Measurements from ENCODE around the gene LRP1B. TPM values are rescaled to one million over a fixed set of nuclear protein-coding genes. Genes with fewer than 3 reads are reported as not detected.
"Not testable (repeated sequence)": the region's sequence is repeated elsewhere in the genome, so short reads cannot be mapped to it uniquely, and the experiment has no call there.

The LRP1B gene
- total RNA-seq, 4 donors from 2014 or later: 3.6 to 10.1 (median 6.1) TPM

DNA sequence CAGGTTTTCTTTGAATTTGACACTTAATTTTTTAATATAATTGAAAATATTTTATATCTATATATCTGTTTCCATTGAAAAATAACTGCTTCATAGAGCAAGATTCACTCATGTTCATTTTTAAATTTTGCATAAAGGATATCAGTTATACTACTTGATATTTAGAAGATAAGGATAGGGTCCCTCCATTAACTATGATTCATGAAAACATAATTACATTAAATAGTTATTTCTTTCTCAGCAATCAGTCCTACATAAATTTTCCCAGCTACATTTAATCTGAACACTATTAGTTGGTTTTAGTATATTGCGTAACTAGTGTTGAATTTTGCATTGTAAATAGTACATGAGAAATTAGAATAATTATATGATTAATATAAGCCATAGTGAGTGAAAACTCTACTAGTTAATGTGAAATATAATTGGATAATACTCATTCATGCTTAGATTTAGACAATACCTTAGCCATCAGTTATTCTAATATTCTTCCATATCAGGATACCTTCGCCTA, 42.7 kb downstream of the LRP1B start:
- DNase-seq (ENCODE audit: low spot score) (no peak), ATAC-seq (ENCODE audit: low FRiP score) (no peak)
- TF ChIP-seq, protein P1, sequence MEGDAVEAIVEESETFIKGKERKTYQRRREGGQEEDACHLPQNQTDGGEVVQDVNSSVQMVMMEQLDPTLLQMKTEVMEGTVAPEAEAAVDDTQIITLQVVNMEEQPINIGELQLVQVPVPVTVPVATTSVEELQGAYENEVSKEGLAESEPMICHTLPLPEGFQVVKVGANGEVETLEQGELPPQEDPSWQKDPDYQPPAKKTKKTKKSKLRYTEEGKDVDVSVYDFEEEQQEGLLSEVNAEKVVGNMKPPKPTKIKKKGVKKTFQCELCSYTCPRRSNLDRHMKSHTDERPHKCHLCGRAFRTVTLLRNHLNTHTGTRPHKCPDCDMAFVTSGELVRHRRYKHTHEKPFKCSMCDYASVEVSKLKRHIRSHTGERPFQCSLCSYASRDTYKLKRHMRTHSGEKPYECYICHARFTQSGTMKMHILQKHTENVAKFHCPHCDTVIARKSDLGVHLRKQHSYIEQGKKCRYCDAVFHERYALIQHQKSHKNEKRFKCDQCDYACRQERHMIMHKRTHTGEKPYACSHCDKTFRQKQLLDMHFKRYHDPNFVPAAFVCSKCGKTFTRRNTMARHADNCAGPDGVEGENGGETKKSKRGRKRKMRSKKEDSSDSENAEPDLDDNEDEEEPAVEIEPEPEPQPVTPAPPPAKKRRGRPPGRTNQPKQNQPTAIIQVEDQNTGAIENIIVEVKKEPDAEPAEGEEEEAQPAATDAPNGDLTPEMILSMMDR (IDR thresholded peaks at IDR 0.05): no peak

DNA sequence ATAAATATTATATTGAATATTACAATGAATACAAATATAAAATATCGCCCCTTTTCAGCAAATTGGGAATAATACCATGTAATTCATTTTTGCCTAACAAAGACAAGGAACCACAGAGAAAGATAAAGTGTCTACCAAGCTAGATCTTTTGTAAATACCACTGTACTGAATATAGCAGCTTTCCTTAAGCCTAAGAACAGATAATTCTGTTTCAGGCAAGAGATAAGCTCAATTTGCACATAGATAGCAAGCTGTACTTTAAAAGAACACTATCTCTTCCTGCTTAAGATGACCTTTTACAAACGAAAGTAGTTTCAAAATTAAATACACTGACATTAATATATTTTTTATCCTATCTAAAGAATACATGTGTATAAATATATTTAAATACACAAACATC, 43.2 kb downstream of the LRP1B start:
- DNase-seq (ENCODE audit: low spot score); ATAC-seq (ENCODE audit: low FRiP score): not testable (repeated sequence)

DNA sequence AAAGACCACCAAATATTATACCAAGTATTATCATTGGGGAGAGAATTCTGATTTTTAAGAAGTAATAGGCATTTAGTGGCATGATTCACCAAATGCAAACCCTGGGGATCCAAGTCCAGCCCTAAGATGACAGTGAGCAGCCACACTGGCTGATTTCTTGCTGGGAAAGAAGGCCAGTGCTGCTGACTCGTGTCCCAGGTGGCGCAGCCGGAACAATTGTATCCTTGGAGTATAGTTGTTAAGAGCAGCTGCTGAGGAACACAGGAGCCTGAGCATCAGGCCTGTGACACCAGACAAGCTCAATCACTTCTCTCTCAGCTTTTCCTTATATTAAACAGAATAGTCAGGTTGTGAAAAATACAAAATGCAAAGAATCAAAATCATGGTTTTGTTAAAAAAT, 48.4 kb downstream of the LRP1B start:
- DNase-seq (ENCODE audit: low spot score) (no peak), ATAC-seq (ENCODE audit: low FRiP score) (no peak)
- TF ChIP-seq, protein P1 (IDR thresholded peaks at IDR 0.05): no peak

DNA sequence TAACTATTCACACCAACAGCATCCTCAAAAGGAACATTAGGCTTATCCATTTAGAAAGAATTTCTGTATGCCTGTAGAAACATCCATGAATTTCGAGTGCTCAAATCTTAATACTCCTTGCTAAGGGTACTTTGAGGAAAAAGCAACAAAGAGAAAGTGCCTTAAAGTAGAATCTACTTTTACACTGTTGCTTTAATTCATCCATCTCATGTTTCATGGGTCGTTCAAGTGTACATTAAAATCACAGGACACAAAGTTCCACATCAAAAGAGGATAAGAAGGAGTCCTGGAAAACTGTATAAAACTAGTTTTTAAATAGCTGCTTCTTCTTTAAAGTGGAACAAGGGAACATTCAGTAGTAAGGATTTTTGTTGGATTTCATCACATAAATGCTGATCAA, 54.5 kb downstream of the LRP1B start:
- DNase-seq (ENCODE audit: low spot score): no peak
- no peak for ATAC-seq (ENCODE audit: low FRiP score)
- TF ChIP-seq, protein P1 (IDR thresholded peaks at IDR 0.05): no peak

GRCh38 chr2:142075826-142076225, 55.0 kb downstream of the LRP1B start:
- DNase-seq (ENCODE audit: low spot score) (no peak), ATAC-seq (ENCODE audit: low FRiP score) (no peak)
- TF ChIP-seq, protein P1 (IDR thresholded peaks at IDR 0.05): no peak

GRCh38 chr2:142069251-142069888, 61.4 kb downstream of the LRP1B start:
- DNase-seq (ENCODE audit: low spot score) (no peak), ATAC-seq (ENCODE audit: low FRiP score) (no peak)
- TF ChIP-seq, protein P1 (IDR thresholded peaks at IDR 0.05): no peak

GRCh38 chr2:142065700-142066099, 65.1 kb downstream of the LRP1B start:
- DNase-seq (ENCODE audit: low spot score): no peak
- TF ChIP-seq, protein P1 (IDR thresholded peaks at IDR 0.05): no peak
- no peak for ATAC-seq (ENCODE audit: low FRiP score)

Measured in omental fat pad (tissue), 4 donors.